Caco-2 (cell line): ENCODE data around the gene INPPL1. TPM values are rescaled to one million over a fixed set of nuclear protein-coding genes. Genes with fewer than 3 reads are reported as not detected.

Experiments
- BruUV-seq: library from RNA; stranded (reverse); fragments of 400-500 nt; replicated peaks from 2 replicates; lab custom pipeline; 2021; lab: Mats Ljungman, UMichigan
- CTCF ChIA-PET: fragments of 300-600 bp; sonication (Branson Sonifier 250); formaldehyde crosslinking; loops from one replicate; lab custom pipeline; 2022; ENCODE audit warnings: antibody characterized with exemption; lab: Charles Lee
- POLR2A ChIA-PET: fragments of 300-600 bp; sonication (Branson Sonifier 250); formaldehyde crosslinking; loops from one replicate; lab custom pipeline; 2022; ENCODE audit warnings: antibody characterized with exemption; lab: Charles Lee
- DNase-seq, 2 experiments: peaks; one replicate each; pipeline versions ENCODE4 v3.0.0 to v3.0.0-alpha.2; 2020 to 2022
- H3K27me3 ChIP-seq: replicated peaks from 2 replicates; pipeline ENCODE4 v1.6.0; 2011; ENCODE audit warnings: low read length; ENCODE audit not compliant: control insufficient read depth, insufficient read depth
- H3K36me3 ChIP-seq: 2 replicates; pipeline ENCODE4 v1.5.1; 2011; ENCODE audit warnings: low read length; ENCODE audit not compliant: control insufficient read depth, insufficient read depth
- H3K4me1 ChIP-seq: fragments of 250-450 bp; sonication (Bioruptor Pico); 2 replicates; pipeline ENCODE4 v1.5.1; 2020; ENCODE audit warnings: mild to moderate bottlenecking
- H3K4me3 ChIP-seq: 2 replicates; pipeline ENCODE4 v1.5.1; 2011; ENCODE audit warnings: low read depth, mild to moderate bottlenecking, control low read depth, low read length
- H3K9me3 ChIP-seq: fragments of 250-450 bp; sonication (Bioruptor Pico); 2 replicates; pipeline ENCODE4 v1.5.1; 2020; ENCODE audit warnings: mild to moderate bottlenecking, moderate library complexity
- H3K27ac Mint-ChIP-seq: one replicate; pipeline ENCODE4 v1.8.0; 2022; ENCODE audit warnings: mixed read lengths; ENCODE audit not compliant: unreplicated experiment
- H3K27me3 Mint-ChIP-seq: one replicate; pipeline ENCODE4 v1.8.0; 2022; ENCODE audit warnings: mixed read lengths; ENCODE audit not compliant: insufficient read depth, unreplicated experiment
- H3K36me3 Mint-ChIP-seq: one replicate; pipeline ENCODE4 v1.8.0; 2022; ENCODE audit warnings: mild to moderate bottlenecking, mixed read lengths; ENCODE audit not compliant: insufficient read depth, unreplicated experiment
- H3K4me1 Mint-ChIP-seq: one replicate; pipeline ENCODE4 v1.8.0; 2022; ENCODE audit warnings: low read depth, mixed read lengths; ENCODE audit not compliant: unreplicated experiment
- H3K4me3 Mint-ChIP-seq: one replicate; pipeline ENCODE4 v1.8.0; 2022; ENCODE audit warnings: mild to moderate bottlenecking, moderate library complexity, mixed read lengths; ENCODE audit not compliant: unreplicated experiment
- H3K9me3 Mint-ChIP-seq: one replicate; pipeline ENCODE4 v1.8.0; 2022; ENCODE audit warnings: mixed read lengths; ENCODE audit not compliant: unreplicated experiment
- intact Hi-C: fragments of 100-400 bp; cut with micrococcal nuclease; formaldehyde crosslinking; loops from one replicate; pipeline ENCODE4 v1.10.0; 2022; ENCODE audit not compliant: unreplicated experiment
- total RNA-seq: library from RNA; stranded (reverse); gene quantifications from 2 replicates; pipeline ENCODE4 v1.2.3, GENCODE V29; 2022
- TF ChIP-seq, protein P1 (sequence below), 2 experiments: fragments of 200-600 bp in 1 of 2; IDR thresholded peaks; 1 replicate in 1 of 2; 2 replicates in 1 of 2; pipeline versions ENCODE4 v1.5.1 to v1.8.0; 2011 to 2022; ENCODE audit warnings: antibody characterized with exemption in 1 of 2, control low read depth in 1 of 2, inconsistent platforms in 1 of 2, low read depth in 1 of 2, low read length in 1 of 2, mild to moderate bottlenecking in 1 of 2, moderate library complexity in 1 of 2; ENCODE audit not compliant: insufficient read depth in 1 of 2, severe bottlenecking in 1 of 2, unreplicated experiment in 1 of 2

Gene INPPL1
- total RNA-seq, 1 experiment from 2014 or later = 393 TPM

DNA sequence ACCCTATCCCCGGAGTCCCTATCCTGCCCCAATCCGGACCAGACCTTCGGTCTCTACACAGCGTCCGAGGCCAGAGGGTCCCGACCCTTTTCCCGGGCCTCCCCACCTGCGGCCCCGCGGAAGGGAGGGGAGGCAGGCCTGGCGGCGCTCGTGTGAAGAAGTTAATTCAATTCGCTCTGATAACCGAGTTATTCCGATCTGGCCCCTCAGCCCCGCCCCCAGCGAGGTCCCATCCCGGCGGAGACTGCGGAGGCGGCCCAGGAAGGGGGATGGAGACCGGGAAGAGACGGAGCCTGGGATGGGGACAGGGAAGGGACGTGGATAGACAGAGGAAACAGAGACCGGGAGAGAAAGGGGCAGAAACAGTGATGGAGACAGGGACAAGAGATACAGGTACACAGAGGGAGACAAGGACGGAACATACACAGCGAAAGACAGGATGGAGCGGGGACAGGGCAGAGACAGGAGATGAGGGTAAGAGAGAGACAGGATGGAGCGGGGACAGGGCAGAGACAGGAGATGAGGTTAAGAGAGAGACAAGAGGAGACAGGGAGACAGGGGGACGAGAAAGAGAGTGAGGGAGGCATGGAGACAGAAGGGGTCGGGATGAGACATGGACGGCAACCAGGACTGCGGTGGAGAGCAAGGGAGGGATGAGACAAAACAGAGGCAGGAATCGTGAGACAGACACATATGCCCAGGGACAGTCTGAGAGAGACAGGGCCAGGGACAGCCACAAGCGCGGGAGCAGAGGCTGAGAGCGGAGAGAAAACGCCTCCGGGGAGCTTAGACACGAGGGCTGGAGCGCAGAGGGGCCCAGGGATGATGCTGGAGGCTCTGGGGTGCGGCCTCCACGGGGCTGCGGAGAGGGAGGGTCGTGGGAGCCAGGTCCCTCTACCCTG is 20.0 kb downstream of the INPPL1 start:
- ChIA-PET CTCF (interaction anchor here (0.5 to 0.7 kb wide), 2 partner anchors 169 to 231 kb away, joined by 3 read pairs; no protein-coding TSS in a partner anchor), POLR2A (no interaction called here)
- Mint-ChIP-seq H3K27ac (no peak overlapping the region), H3K4me1 (peaks cover 5% of the 10 kb centered on the region), H3K27me3 (peaks cover 4% of the 10 kb centered on the region), H3K4me3 (no peak overlapping the region), H3K36me3 (peaks cover 11% of the 10 kb centered on the region), H3K9me3 (peaks cover 8% of the 10 kb centered on the region)
- no TSS peak for BruUV-seq
- peaks cover 7% of the 10 kb centered on the region; the same call in 1 of the 2 replicates for H3K9me3 ChIP-seq
- H3K36me3 ChIP-seq = no peaks in the 10 kb centered on the region
- peak in 1 of 2 experiments; percentile 40 for DNase-seq
- intact Hi-C loops = no loop called here
- no peaks in the 10 kb centered on the region for H3K27me3 ChIP-seq
- TF ChIP-seq, protein P1, sequence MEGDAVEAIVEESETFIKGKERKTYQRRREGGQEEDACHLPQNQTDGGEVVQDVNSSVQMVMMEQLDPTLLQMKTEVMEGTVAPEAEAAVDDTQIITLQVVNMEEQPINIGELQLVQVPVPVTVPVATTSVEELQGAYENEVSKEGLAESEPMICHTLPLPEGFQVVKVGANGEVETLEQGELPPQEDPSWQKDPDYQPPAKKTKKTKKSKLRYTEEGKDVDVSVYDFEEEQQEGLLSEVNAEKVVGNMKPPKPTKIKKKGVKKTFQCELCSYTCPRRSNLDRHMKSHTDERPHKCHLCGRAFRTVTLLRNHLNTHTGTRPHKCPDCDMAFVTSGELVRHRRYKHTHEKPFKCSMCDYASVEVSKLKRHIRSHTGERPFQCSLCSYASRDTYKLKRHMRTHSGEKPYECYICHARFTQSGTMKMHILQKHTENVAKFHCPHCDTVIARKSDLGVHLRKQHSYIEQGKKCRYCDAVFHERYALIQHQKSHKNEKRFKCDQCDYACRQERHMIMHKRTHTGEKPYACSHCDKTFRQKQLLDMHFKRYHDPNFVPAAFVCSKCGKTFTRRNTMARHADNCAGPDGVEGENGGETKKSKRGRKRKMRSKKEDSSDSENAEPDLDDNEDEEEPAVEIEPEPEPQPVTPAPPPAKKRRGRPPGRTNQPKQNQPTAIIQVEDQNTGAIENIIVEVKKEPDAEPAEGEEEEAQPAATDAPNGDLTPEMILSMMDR (IDR thresholded peaks at IDR 0.05; ENCODE audit: insufficient read depth in 1 of 2, low read depth in 1 of 2, low read length in 1 of 2, severe bottlenecking in 1 of 2, unreplicated experiment in 1 of 2) = no peak
- no peak overlapping the region for H3K4me3 ChIP-seq
- peaks cover 10% of the 10 kb centered on the region for H3K4me1 ChIP-seq

DNA sequence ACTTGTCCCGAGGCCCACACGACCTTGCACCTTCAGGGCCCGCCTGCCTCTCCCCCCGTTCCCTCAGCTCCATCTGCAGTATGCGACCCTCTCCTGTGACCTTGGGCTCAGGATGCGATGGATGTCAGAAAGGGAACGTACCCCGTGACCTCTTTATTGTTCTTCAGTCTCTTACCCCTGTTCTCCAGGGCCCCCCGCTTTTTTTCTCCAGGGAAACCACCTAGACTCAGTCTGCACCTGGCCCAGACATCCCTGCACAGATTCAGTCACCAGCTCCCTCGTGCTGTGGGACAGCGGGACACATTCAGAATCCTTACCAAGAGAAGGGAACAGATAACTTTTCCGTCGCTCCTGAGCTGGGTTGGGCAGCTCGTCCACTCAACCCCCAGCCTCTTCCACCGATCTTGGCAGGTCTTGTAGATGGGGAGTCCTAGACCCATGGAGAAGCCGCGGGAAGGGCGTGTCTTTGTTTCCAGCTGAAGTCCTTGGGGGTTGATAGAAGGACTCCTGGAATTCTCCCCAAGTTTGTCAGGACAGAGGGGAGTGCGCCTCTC is 20.8 kb downstream of the INPPL1 start:
- Mint-ChIP-seq H3K4me1 (peaks cover 3% of the 10 kb centered on the region), H3K27me3 (peaks cover 4% of the 10 kb centered on the region), H3K27ac (no peak overlapping the region), H3K4me3 (no peak overlapping the region), H3K9me3 (peaks cover 8% of the 10 kb centered on the region), H3K36me3 (peaks cover 6% of the 10 kb centered on the region)
- intact Hi-C loops = no loop called here
- H3K27me3 ChIP-seq = no peaks in the 10 kb centered on the region
- peaks cover 7% of the 10 kb centered on the region; the same call in 1 of the 2 replicates for H3K9me3 ChIP-seq
- H3K4me3 ChIP-seq = no peak overlapping the region
- DNase-seq = peak in 1 of 2 experiments; percentile 42
- ChIA-PET POLR2A (no interaction called here), CTCF (interaction anchor here (0.5 to 0.7 kb wide), 4 partner anchors 11 to 231 kb away, joined by 3 to 5 read pairs (median 3); no protein-coding TSS in a partner anchor)
- no TSS peak for BruUV-seq
- H3K36me3 ChIP-seq = no peaks in the 10 kb centered on the region
- TF ChIP-seq, protein P1 (IDR thresholded peaks at IDR 0.05; ENCODE audit: insufficient read depth in 1 of 2, low read depth in 1 of 2, low read length in 1 of 2, severe bottlenecking in 1 of 2, unreplicated experiment in 1 of 2) = no peak
- H3K4me1 ChIP-seq = peaks cover 5% of the 10 kb centered on the region

DNA sequence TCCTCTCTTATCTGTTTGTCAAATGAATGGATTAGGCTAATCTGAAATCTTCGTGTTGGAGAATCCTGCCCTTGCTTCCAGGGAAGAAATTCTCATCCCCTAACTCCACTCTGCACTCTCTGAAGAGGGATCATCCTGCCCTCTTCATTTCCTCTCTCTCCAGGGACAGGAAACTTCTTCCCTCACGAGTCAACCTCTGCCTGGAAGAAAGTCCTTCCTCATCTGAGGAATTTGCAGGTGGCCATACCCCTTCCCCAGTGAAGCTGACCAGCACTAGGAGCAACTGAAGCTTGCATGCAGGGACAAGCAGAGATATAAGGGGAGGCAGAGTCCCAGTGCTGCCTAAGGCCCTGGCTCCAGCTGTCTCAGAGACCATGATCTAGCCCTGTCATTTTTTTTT is 23.0 kb downstream of the INPPL1 start:
- Mint-ChIP-seq H3K9me3 (peaks cover 8% of the 10 kb centered on the region), H3K4me1 (no peaks in the 10 kb centered on the region), H3K27ac (no peak overlapping the region), H3K36me3 (no peaks in the 10 kb centered on the region), H3K27me3 (peaks cover 4% of the 10 kb centered on the region), H3K4me3 (no peak overlapping the region)
- TF ChIP-seq, protein P1 (IDR thresholded peaks at IDR 0.05; ENCODE audit: insufficient read depth in 1 of 2, low read depth in 1 of 2, low read length in 1 of 2, severe bottlenecking in 1 of 2, unreplicated experiment in 1 of 2) = no peak
- BruUV-seq = no TSS peak
- Histone ChIP-seq H3K4me1 (no peaks in the 10 kb centered on the region), H3K36me3 (no peaks in the 10 kb centered on the region), H3K27me3 (no peaks in the 10 kb centered on the region), H3K4me3 (no peak overlapping the region), H3K9me3 (peaks cover 7% of the 10 kb centered on the region; the same call in 1 of the 2 replicates)
- ChIA-PET POLR2A (no interaction called here), CTCF (interaction anchor here (1.0 kb wide), 1 partner anchor 222 kb away, joined by 3 read pairs; no protein-coding TSS in a partner anchor)
- DNase-seq = peak in 1 of 2 experiments; percentile 26
- intact Hi-C loops = no loop called here
